SK-N-SH treated with all-trans-retinoic acid at 6 μM for 48 hours (cell line): ENCODE data around the gene RAD51AP1.

Source experiments
- ATAC-seq: fragments of 200-7000 bp; cut with Tn5 transposase; 3 replicates; pipeline ENCODE4 v1.9.1; 2020; ENCODE audit warnings: mild to moderate bottlenecking, moderate library complexity
- ARNTL ChIP-seq: fragments of 450-650 bp; formaldehyde crosslinking; IDR thresholded peaks from 2 replicates; pipeline ENCODE4 v1.5.0; 2020; ENCODE audit warnings: low read depth, mild to moderate bottlenecking, moderate library complexity, borderline replicate concordance
- BACH2 ChIP-seq: fragments of 250-450 bp; sonication (Bioruptor Pico); IDR thresholded peaks from 2 replicates; pipeline ENCODE4 v1.9.0; 2021; ENCODE audit warnings: mild to moderate bottlenecking, borderline replicate concordance
- CREB5 ChIP-seq: fragments of 250-450 bp; sonication (Bioruptor Pico); IDR thresholded peaks from 2 replicates; pipeline ENCODE4 v1.5.1; 2020; ENCODE audit warnings: low read depth, mild to moderate bottlenecking, moderate library complexity
- CSRNP3 ChIP-seq: fragments of 250-450 bp; sonication (Bioruptor Pico); IDR thresholded peaks from 2 replicates; pipeline ENCODE4 v1.5.1; 2021; ENCODE audit warnings: mild to moderate bottlenecking, moderate library complexity
- ESRRG ChIP-seq: fragments of 250-450 bp; sonication (Bioruptor Pico); IDR thresholded peaks from 2 replicates; pipeline ENCODE4 v1.6.1; 2021; ENCODE audit warnings: mild to moderate bottlenecking
- ISL1 ChIP-seq: fragments of 250-450 bp; sonication (Bioruptor Pico); IDR thresholded peaks from 2 replicates; pipeline ENCODE4 v2.1.2; 2022; ENCODE audit warnings: mild to moderate bottlenecking, moderate library complexity
- OSR1 ChIP-seq: fragments of 250-450 bp; sonication (Bioruptor Pico); IDR thresholded peaks from 2 replicates; pipeline ENCODE4 v1.8.0; 2022; ENCODE audit warnings: moderate library complexity, mild to moderate bottlenecking, inconsistent platforms
- PATZ1 ChIP-seq: fragments of 250-450 bp; sonication (Bioruptor Pico); IDR thresholded peaks from 2 replicates; pipeline ENCODE4 v1.8.0; 2020; ENCODE audit warnings: mild to moderate bottlenecking, moderate library complexity, borderline replicate concordance
- POU6F1 ChIP-seq: fragments of 250-450 bp; sonication (Bioruptor Pico); IDR thresholded peaks from 2 replicates; pipeline ENCODE4 v1.8.0; 2021; ENCODE audit warnings: low read depth, mild to moderate bottlenecking, moderate library complexity, borderline replicate concordance
- PPARA ChIP-seq: fragments of 250-450 bp; sonication (Bioruptor Pico); IDR thresholded peaks from 2 replicates; pipeline ENCODE4 v1.5.0; 2020; ENCODE audit warnings: mild to moderate bottlenecking, borderline replicate concordance
- RARB ChIP-seq: fragments of 250-450 bp; sonication (Bioruptor Pico); IDR thresholded peaks from 2 replicates; pipeline ENCODE4 v1.8.0; 2021; ENCODE audit warnings: mild to moderate bottlenecking, moderate library complexity
- SNAI2 ChIP-seq: fragments of 250-450 bp; sonication (Bioruptor Pico); IDR thresholded peaks from 2 replicates; pipeline ENCODE4 v1.5.0; 2020; ENCODE audit warnings: mild to moderate bottlenecking, moderate library complexity
- TCF4 ChIP-seq: fragments of 250-450 bp; sonication (Bioruptor Pico); IDR thresholded peaks from 2 replicates; pipeline ENCODE4 v1.8.0; 2021; ENCODE audit warnings: mild to moderate bottlenecking, moderate library complexity, borderline replicate concordance
- TOX ChIP-seq: fragments of 250-450 bp; sonication (Bioruptor Pico); IDR thresholded peaks from 2 replicates; pipeline ENCODE4 v1.8.0; 2021; ENCODE audit warnings: mild to moderate bottlenecking, moderate library complexity, borderline replicate concordance
- TSHZ2 ChIP-seq: fragments of 250-450 bp; sonication (Bioruptor Pico); IDR thresholded peaks from 2 replicates; pipeline ENCODE4 v1.5.0; 2020; ENCODE audit warnings: mild to moderate bottlenecking, moderate library complexity
- ZC3H10 ChIP-seq: fragments of 250-450 bp; sonication (Bioruptor Pico); IDR thresholded peaks from 2 replicates; pipeline ENCODE4 v1.5.1; 2021; ENCODE audit warnings: mild to moderate bottlenecking, moderate library complexity
- ZFP3 ChIP-seq: fragments of 250-450 bp; sonication (Bioruptor Pico); IDR thresholded peaks from 2 replicates; pipeline ENCODE4 v1.5.0; 2020; ENCODE audit warnings: mild to moderate bottlenecking, moderate library complexity
- ZNF565 ChIP-seq: fragments of 450-650 bp; formaldehyde crosslinking; conservative IDR thresholded peaks from 2 replicates; pipeline ENCODE4 v1.5.0; 2020; ENCODE audit warnings: low read depth, mild to moderate bottlenecking, moderate library complexity
- ZNF70 ChIP-seq: fragments of 450-650 bp; formaldehyde crosslinking; IDR thresholded peaks from 2 replicates; pipeline ENCODE4 v1.5.0; 2020; ENCODE audit warnings: mild to moderate bottlenecking, moderate library complexity
- ZNF8 ChIP-seq: fragments of 450-650 bp; formaldehyde crosslinking; IDR thresholded peaks from 2 replicates; pipeline ENCODE4 v1.5.0; 2020; ENCODE audit warnings: mild to moderate bottlenecking, moderate library complexity

RAD51AP1 gene

GRCh38 chr12:4567073-4567881, 28.6 kb downstream of the RAD51AP1 start:
- TF ChIP-seq ZNF8 (CRISPR knock-in tag) = no peak
- no peak for TF ChIP-seq TSHZ2 (CRISPR knock-in tag)
- no peak for TF ChIP-seq CREB5 (CRISPR knock-in tag)
- no peak for TF ChIP-seq RARB (CRISPR knock-in tag)
- TF ChIP-seq ZNF565 = no peak
- no peak for TF ChIP-seq TOX (CRISPR knock-in tag)
- no peak for TF ChIP-seq ZFP3 (CRISPR knock-in tag)
- TF ChIP-seq ARNTL (CRISPR knock-in tag) = no peak
- no peak for TF ChIP-seq TCF4 (CRISPR knock-in tag)
- TF ChIP-seq BACH2 (CRISPR knock-in tag) = no peak
- TF ChIP-seq SNAI2 = no peak
- no peak for TF ChIP-seq OSR1 (CRISPR knock-in tag)
- no peak for TF ChIP-seq ZC3H10 (CRISPR knock-in tag)
- no peak for TF ChIP-seq ESRRG (CRISPR knock-in tag)
- no peak for TF ChIP-seq POU6F1 (CRISPR knock-in tag)
- ATAC-seq = no peak

- no peak for ATAC-seq
- TF ChIP-seq ZFP3 (CRISPR knock-in tag) = no peak
- TF ChIP-seq TCF4 (CRISPR knock-in tag) = no peak
- TF ChIP-seq ZNF565 = no peak
- TF ChIP-seq POU6F1 (CRISPR knock-in tag) = no peak
- TF ChIP-seq ZC3H10 (CRISPR knock-in tag) = no peak
- no peak for TF ChIP-seq ESRRG (CRISPR knock-in tag)
- no peak for TF ChIP-seq ZNF70 (CRISPR knock-in tag)
- TF ChIP-seq PPARA = no peak
- TF ChIP-seq ARNTL (CRISPR knock-in tag) = no peak
- TF ChIP-seq TSHZ2 (CRISPR knock-in tag) = no peak
- TF ChIP-seq PATZ1 = no peak
- no peak for TF ChIP-seq ISL1 (CRISPR knock-in tag)
- TF ChIP-seq CSRNP3 (CRISPR knock-in tag) = no peak
- no peak for TF ChIP-seq TOX (CRISPR knock-in tag)
- TF ChIP-seq SNAI2 = no peak
These were observed 30.6 kb downstream of the RAD51AP1 start for GRCh38 chr12:4569261-4569660.
